Measurements from ENCODE around the gene TWF2. TPM values are rescaled to one million over a fixed set of nuclear protein-coding genes. Genes with fewer than 3 reads are reported as not detected.

The TWF2 gene
- total RNA-seq, 1 donor from 2014 or later, result 74.6 TPM

GRCh38 chr3:52204337-52205073, 34.5 kb downstream of the TWF2 start:
- no peak for DNase-seq (ENCODE audit: low read depth in 2 of 2)

- no peak for DNase-seq (ENCODE audit: low read depth in 2 of 2)
These were observed 35.3 kb downstream of the TWF2 start for GRCh38 chr3:52203701-52204100.

- DNase-seq (ENCODE audit: low read depth in 2 of 2), result no peak
These were observed 36.4 kb downstream of the TWF2 start for GRCh38 chr3:52202384-52203077.

GRCh38 chr3:52200981-52201679, 37.8 kb downstream of the TWF2 start:
- no peak for DNase-seq (ENCODE audit: low read depth in 2 of 2)

GRCh38 chr3:52198643-52199608, 40.0 kb downstream of the TWF2 start:
- peak; percentile 35 to 77 for DNase-seq (ENCODE audit: low read depth in 2 of 2)

- peak; percentile 89 to 91 for DNase-seq (ENCODE audit: low read depth in 2 of 2)
These were observed 40.9 kb downstream of the TWF2 start, which contains the start of gene ALAS1 for GRCh38 chr3:52197842-52198625. TSS of gene ALAS1 (plus strand) at chr3:52198160. CDS start at chr3:52199242, 1,082 bp downstream.

GRCh38 chr3:52197499-52197841, 41.5 kb downstream of the TWF2 start:
- DNase-seq (ENCODE audit: low read depth in 2 of 2), result no peak

GRCh38 chr3:52196977-52197376, 42.0 kb downstream of the TWF2 start:
- DNase-seq (ENCODE audit: low read depth in 2 of 2), result no peak

- peak; percentile 53 to 61 for DNase-seq (ENCODE audit: low read depth in 2 of 2)
These were observed 43.1 kb downstream of the TWF2 start for GRCh38 chr3:52195823-52196331.

GRCh38 chr3:52195291-52195597, 43.7 kb downstream of the TWF2 start:
- DNase-seq (ENCODE audit: low read depth in 2 of 2), result no peak

GRCh38 chr3:52194485-52195290, 44.3 kb downstream of the TWF2 start:
- no peak for DNase-seq (ENCODE audit: low read depth in 2 of 2)

- DNase-seq (ENCODE audit: low read depth in 2 of 2), result peak; percentile 26 to 30
These were observed 45.9 kb downstream of the TWF2 start for GRCh38 chr3:52193065-52193464.

- no peak for DNase-seq (ENCODE audit: low read depth in 2 of 2)
These were observed 47.3 kb downstream of the TWF2 start for GRCh38 chr3:52191663-52192062.

GRCh38 chr3:52190294-52191074, 48.5 kb downstream of the TWF2 start:
- no peak for DNase-seq (ENCODE audit: low read depth in 2 of 2)

GRCh38 chr3:52188556-52188955, 50.4 kb downstream of the TWF2 start:
- DNase-seq (ENCODE audit: low read depth in 2 of 2), result no peak

- DNase-seq (ENCODE audit: low read depth in 2 of 2), result no peak
These were observed 52.2 kb downstream of the TWF2 start for GRCh38 chr3:52186729-52187128.

GRCh38 chr3:52185837-52186236, 53.1 kb downstream of the TWF2 start:
- no peak for DNase-seq (ENCODE audit: low read depth in 2 of 2)

GRCh38 chr3:52185311-52185710, 53.6 kb downstream of the TWF2 start:
- DNase-seq (ENCODE audit: low read depth in 2 of 2), result no peak

GRCh38 chr3:52184690-52185089, 54.3 kb downstream of the TWF2 start:
- DNase-seq (ENCODE audit: low read depth in 2 of 2), result no peak

Measured in lung microvascular endothelial cell (primary cell).